Right lobe of liver (tissue), 6 donors: Measurements from ENCODE around the gene MRPL45. TPM values are rescaled to one million over a fixed set of nuclear protein-coding genes. Genes with fewer than 3 reads are reported as not detected.
A peak's percentile ranks its signal among the peaks of the same experiment; 100 is the strongest.
"Not testable (repeated sequence)": the region's sequence is repeated elsewhere in the genome, so short reads cannot be mapped to it uniquely, and the experiment has no call there.

Experiments
- ATAC-seq, 4 donors: fragments of 200-7000 bp; cut with Tn5 transposase; one replicate each; pipeline ENCODE4 v1.9.1; 2020; ENCODE audit warnings: mild to moderate bottlenecking in 4 of 4, moderate library complexity in 4 of 4
- DNase-seq, 3 donors: peaks; one replicate each; pipeline ENCODE4 v3.0.0-alpha.2; 2020
- H3K27ac ChIP-seq, 3 donors: fragments of 200-600 bp; one replicate each; pipeline ENCODE4 v1.8.0; 2022
- H3K27me3 ChIP-seq, 2 donors: fragments of 200-600 bp; one replicate each; pipeline ENCODE4 v1.8.0; 2022
- H3K36me3 ChIP-seq, 4 donors: fragments of 200-600 bp; sonication (generic) in 1 of 4; one replicate each; pipeline versions ENCODE4 v1.5.1 to v1.8.0; 2017 to 2022; ENCODE audit warnings: control low read depth in 1 of 4
- H3K4me1 ChIP-seq, 4 donors: fragments of 200-600 bp; sonication (generic) in 1 of 4; one replicate each; pipeline versions ENCODE4 v1.5.1 to v1.8.0; 2017 to 2022; ENCODE audit warnings: control low read depth in 1 of 4
- H3K4me3 ChIP-seq, 3 donors: fragments of 200-600 bp; one replicate each; pipeline ENCODE4 v1.8.0; 2022
- H3K9me3 ChIP-seq, 4 donors: fragments of 200-600 bp; sonication (generic) in 1 of 4; one replicate each; pipeline versions ENCODE4 v1.5.1 to v1.8.0; 2017 to 2022; ENCODE audit warnings: control low read depth in 1 of 4
- CTCF ChIP-seq, 4 donors: fragments of 200-600 bp in 3 of 4; fragments of 450-650 bp in 1 of 4; IDR thresholded peaks; one replicate each; pipeline versions ENCODE4 v1.5.1 to v1.8.0; 2016 to 2022; ENCODE audit warnings: antibody characterized with exemption in 4 of 4, mild to moderate bottlenecking in 2 of 4
- POLR2A ChIP-seq: fragments of 450-650 bp; IDR thresholded peaks from one replicate; pipeline ENCODE4 v1.6.1; 2017; ENCODE audit warnings: antibody characterized with exemption, mild to moderate bottlenecking
- WGBS: methylation state at CpG from one replicate; pipeline ENCODE4 v1.1.6; 2018; ENCODE audit warnings: low coverage, low lambda C conversion rate; ENCODE audit not compliant: insufficient coverage; ENCODE audit errors: missing lambda C conversion rate; 5-methylcytosine and 5-hydroxymethylcytosine counted together
- intact Hi-C, 2 donors: fragments of 100-400 bp; cut with DNase I; formaldehyde crosslinking; loops; one replicate each; pipeline versions ENCODE4 v1.11.2 to v1.14.1; 2022
- total RNA-seq, 6 experiments: library from RNA; depleted of rRNA in 2 of 6; stranded (reverse); fragments of >200 nt in 2 of 6; fragmentation: NEBNext Ultra II Directional in 3 of 6; extraction: Animal tissue kit (Norgen Biotek cat#: 25700) in 3 of 6; gene quantifications; one replicate each; pipeline versions ENCODE4 v1.1.0 to v1.2.4, GENCODE V29; 2016 to 2023
- donor health status: DM: no; HTN: yes; CAD: no.
- donor health status: DM: no; HTN: no; CAD: no.
- donor health status: DM: no; HTN: no; CAD: no.
- donor health status: DM: no; HTN: yes; CAD: no.
- donor health status: DM: no; HTN: yes; CAD: no.

The MRPL45 gene
- total RNA-seq, 6 experiments from 2014 or later = 18.1 to 25.8 (median 20.1) TPM

DNA sequence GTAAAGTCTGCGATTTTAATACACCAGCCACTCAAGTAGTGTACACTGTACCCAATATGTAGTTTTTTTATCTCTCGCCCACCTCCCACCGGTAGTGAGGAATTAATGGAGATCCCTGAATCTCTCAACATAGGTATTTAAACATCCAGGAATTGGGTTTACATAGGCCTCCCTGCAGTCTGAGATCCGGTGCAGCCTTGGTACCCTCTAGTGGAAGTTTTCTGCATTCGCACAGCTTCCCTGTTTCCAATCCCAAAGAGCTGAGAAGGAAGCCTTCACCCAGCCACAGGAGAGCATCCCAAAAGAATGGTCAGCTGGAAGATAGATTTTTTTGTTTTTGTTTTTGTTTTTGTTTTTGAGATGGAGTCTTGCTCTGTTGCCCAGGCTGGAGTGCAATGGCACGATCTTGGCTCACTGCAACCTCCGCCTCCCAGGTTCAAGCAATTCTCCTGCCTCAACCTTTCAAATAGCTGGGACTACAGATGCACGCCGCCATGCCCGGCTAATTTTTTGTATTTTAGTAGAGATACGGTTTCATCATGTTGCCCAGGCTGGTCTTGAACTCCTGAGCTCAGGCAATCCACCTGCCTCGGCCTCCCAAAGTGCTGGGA is 8.6 kb upstream of the MRPL45 start:
- peak; percentile 90 to 94 (median 92) for ATAC-seq
- 34% methylated on average over 7 of the region's 12 CpGs for WGBS
- not testable (repeated sequence) for DNase-seq

DNA sequence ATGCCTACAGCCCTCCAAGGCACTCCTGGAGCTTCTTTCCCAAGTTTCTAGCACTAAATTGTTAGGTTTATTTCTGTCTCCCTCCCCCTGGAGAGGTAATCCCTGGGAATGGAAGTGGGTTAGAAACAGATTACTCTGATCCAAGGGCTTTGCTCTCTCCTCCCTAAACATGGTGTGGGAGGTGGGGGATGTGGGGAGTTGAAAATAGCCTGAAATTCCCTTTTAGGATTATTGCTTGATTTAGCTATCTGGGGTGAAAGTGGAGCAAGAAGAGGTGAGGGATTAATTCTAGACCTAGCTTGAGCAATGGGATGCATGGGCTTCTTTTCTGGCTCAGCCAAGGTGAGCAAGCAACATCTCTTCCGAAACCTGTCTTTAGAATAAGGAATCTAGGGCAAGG is 7.2 kb upstream of the MRPL45 start:
- ATAC-seq, H3K36me3 ChIP-seq, H3K4me1 ChIP-seq, intact Hi-C loops, DNase-seq, H3K27ac ChIP-seq, H3K9me3 ChIP-seq, H3K4me3 ChIP-seq, H3K27me3 ChIP-seq: not testable (repeated sequence)
- WGBS = 56% methylated on average over 1 of the region's 1 CpG

More for the DNA sequence above, 8.6 kb upstream of the MRPL45 start:
- H3K9me3 ChIP-seq, H3K36me3 ChIP-seq, H3K4me1 ChIP-seq, H3K4me3 ChIP-seq, intact Hi-C loops, H3K27me3 ChIP-seq, H3K27ac ChIP-seq: not testable (repeated sequence)
- TF ChIP-seq CTCF (IDR thresholded peaks at IDR 0.05) = peak; percentile 26 to 30 (median 28)

DNA sequence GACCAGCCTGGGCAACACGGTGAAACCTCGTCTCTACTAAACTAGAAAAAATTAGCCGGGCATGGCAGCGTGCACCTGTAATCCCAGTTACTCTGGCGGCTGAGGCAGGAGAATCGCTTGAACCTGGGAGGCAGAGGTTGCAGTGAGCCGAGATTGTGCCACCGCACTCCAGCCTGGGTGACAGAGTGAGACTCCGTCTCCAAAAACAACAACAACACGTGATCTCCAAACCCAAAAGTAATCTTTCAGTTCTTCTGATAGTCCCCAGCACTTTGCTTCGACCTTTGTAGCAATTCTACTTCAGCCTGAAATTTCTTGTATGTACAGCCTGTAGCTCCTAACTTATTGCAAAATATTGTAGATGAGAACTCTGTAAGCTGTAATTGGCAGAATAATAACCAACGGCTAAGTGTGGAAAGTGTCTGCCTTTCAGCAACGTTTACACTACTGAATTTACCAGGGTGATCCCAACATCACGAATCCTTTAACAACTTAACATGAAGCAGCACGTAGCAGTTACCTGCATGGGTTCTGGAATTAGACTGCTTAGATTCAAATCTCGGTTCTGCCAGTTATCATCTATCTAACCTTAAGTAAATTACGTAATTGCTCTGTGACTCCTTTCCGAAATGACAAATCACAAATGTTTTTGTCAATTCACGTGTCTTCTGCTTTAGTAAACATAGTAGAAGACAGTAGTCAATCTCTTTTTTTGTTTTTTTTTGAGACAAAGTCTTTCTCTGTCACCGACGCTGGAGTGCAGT is 1.2 kb upstream of the MRPL45 start:
- H3K27me3 ChIP-seq, H3K4me1 ChIP-seq, H3K9me3 ChIP-seq, DNase-seq, H3K36me3 ChIP-seq, intact Hi-C loops: not testable (repeated sequence)
- 31% methylated on average over 13 of the region's 21 CpGs for WGBS
- peak overlapping the region in 2 of 3 donors; percentile 54 to 65 for H3K27ac ChIP-seq
- peak overlapping the region in 1 of 3 donors; percentile 28 for H3K4me3 ChIP-seq
- ATAC-seq = peak in 2 of 4 donors; percentile 1 to 36

DNA sequence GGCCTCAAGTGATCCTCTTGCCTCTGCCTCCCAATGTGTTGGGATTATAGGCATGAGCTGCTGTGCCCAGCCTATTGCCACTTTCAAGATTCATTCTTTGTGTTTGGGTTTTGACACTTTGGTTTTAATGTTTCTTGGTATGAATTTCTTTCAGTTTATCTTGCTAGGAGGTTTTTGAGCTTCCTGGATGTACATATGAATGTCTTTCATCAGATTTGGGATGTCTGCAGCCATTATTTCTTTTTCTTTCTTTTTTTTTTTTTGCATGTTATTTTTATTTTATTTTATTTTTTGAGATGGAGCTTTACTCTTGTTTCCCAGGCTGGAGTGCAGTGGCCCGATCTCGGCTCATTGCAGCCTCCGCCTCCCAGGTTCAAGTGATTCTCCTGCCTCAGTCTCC is 18.5 kb downstream of the MRPL45 start:
- no peak overlapping the region for H3K27ac ChIP-seq
- H3K4me1 ChIP-seq = no peaks in the 10 kb centered on the region
- TF ChIP-seq POLR2A (no peak), CTCF (IDR thresholded peaks at IDR 0.05) (no peak)
- no peaks in the 10 kb centered on the region for H3K27me3 ChIP-seq
- WGBS = 60% methylated on average over 3 of the region's 3 CpGs
- intact Hi-C loops = no loop called here
- DNase-seq (no peak), ATAC-seq (no peak)
- H3K36me3 ChIP-seq = peaks cover 0 to 9% (median 2%) of the 10 kb centered on the region in 4 donors
- H3K9me3 ChIP-seq = no peaks in the 10 kb centered on the region
- H3K4me3 ChIP-seq = no peak overlapping the region

GRCh38 chr17:38317081-38317480 is 20.1 kb downstream of the MRPL45 start:
- ATAC-seq = no peak
- Histone ChIP-seq H3K27ac (no peak overlapping the region), H3K27me3 (no peaks in the 10 kb centered on the region), H3K4me3 (no peak overlapping the region), H3K4me1 (no peaks in the 10 kb centered on the region), H3K36me3 (peaks cover 0 to 14% (median 0%) of the 10 kb centered on the region in 4 donors), H3K9me3 (no peaks in the 10 kb centered on the region)
- WGBS = 77% methylated on average over 3 of the region's 3 CpGs
- TF ChIP-seq CTCF (IDR thresholded peaks at IDR 0.05) = no peak
- no peak for TF ChIP-seq POLR2A
- DNase-seq = no peak
- intact Hi-C loops = no loop called here
